Stimulated activated CD4-positive, alpha-beta T cell treated with anti-CD3 and anti-CD28 coated beads, Interleukin-12 subunit alpha, Interleukin-12 subunit beta, amount 100 ng/mL, for 4 hours (primary cell): Measurements from ENCODE around the gene ASPA.

ENCODE experiments used
- DNase-seq: peaks from one replicate; pipeline ENCODE4 v3.0.0-alpha.2; 2020

ASPA gene

DNA sequence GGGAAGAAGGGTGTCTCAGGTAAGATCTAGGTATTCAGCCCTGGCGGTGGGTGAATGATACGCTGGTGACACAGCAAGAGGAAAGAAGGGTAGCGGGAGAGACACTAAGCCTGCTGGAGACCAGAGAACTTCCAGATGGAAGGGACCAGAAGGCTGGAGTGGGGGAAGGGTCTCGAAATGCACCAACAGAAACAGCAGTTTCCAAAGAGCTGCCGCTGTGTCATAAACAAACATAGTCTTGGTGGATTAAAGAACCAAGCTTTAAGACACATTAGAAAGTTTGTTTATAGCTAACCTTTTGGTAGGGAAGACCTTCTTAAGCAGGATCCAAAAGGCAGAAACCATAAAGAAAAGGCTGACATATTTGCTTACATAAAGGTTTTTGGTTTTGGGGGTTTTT lies 60.9 kb downstream of the ASPA start:
- no peak for DNase-seq

DNA sequence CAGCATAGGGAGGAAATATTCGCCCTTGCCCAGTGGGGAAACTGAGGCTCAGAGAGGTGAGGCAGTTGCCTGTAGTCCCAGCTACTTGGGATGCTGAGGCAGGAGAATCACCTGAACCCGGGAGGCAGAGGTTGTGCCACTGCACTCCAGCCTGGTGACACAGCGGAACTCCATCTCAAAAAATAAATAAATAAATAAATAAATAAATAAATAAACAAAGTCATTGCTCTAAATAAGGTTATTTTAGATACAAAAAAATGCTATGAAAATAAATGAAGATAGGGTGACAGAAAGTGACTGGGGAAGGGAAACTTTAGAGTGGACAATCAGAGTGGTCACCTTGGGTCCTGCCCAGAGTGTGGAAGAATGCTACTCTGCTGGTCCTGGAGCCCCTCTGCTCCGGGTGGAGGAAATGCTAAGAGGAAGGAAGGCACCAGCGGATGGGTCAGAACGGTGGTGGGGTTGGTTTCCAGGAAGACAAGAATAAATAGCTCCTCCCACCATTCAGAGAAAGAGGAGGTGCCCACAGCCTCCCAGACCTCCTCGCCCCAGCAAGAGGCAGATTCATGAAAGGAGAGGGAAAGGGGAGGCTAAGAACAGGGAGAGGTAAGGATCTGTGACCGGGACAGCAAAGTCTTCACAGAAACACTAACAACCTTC lies 64.2 kb downstream of the ASPA start:
- DNase-seq, result no peak

DNA sequence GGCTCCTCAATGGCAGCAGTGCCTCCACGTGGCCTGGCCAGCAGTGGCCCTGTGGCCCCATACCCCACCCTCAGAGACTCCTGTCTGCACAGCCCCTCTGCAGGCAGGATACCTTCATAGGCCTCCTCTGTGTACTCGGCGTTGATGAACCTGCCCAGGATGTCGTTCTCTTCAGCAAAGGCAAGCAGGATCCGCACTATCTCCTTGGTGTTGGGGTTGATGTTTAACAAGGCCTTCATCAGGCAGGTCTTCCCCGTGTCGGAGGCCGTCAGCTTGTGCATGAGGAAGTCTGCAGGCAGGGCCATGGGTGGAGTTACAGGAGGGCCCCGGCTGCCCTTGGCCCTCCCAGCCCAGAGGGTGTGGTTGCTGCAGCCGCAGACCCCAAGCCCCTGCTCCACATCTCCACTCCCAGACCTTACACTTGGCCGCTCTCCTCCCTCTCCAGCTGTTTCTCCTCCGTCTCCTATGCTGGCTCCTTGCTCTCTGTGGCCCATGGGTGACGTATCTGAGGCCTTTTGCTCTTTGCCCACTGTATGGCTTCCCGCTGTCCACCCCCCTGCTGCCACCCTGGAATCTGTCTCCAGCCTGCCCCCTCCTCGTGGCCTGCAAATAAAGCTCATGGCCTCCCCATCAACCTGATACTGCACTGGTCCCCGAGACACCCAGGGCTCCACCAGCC lies 66.8 kb downstream of the ASPA start:
- no peak for DNase-seq

DNA sequence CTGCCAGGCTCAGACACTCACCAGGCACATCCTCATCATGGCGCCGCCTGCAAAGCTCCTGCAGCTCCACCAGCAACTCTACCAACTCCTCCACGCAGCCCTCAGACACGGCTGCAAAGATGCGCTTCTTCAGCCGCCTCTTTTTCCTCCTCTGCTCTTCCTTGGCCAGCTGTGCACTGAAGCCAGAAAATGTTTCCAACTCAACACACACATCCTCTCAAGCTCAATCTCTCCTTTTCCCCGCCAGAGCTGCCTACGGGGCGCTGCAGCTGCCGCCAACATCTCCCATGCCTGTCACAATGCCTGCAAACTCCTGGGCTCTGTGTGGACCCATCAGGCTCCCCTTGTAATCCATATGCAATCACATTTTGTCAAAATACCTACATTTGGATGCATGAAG lies 67.7 kb downstream of the ASPA start:
- DNase-seq, result no peak

DNA sequence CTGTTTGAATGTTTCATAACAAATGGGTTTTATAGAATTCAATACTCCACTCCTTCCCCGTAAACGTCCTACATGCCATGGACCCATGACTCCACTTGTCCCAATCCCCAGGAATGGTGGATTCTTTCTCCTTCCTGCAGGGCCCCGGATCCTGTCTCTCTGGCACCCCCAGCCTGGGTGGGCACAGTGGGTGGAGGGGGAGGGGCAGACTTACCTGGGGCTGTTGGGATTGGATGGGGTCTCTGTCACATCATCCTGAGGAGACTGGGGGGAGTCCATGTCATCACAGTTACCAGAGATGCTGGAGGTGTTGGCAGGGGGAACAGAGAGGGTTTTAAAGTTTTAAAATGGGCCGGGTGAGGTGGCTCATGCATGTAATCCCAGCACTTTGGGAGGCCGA lies 68.6 kb downstream of the ASPA start:
- no peak for DNase-seq

DNA sequence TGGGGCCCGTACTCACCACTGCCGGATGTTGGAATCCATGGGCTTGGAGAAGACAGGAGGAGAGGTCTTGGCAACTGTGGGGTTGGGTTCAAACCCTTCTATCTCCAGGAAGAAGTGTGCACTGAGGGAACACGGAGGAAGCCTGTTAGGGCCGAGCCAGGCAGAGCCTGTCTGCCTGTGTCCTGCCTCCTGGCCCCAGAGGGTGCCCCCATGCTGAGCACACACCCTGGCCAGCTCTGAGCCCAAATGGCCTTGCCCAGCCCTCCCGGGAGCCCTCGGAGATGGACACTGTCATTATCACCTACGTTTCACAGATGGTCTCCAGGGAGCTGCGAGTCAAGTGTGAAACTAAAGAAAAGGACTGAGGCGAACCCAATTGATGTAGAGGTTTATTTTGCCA lies 69.4 kb downstream of the ASPA start:
- DNase-seq, result no peak

DNA sequence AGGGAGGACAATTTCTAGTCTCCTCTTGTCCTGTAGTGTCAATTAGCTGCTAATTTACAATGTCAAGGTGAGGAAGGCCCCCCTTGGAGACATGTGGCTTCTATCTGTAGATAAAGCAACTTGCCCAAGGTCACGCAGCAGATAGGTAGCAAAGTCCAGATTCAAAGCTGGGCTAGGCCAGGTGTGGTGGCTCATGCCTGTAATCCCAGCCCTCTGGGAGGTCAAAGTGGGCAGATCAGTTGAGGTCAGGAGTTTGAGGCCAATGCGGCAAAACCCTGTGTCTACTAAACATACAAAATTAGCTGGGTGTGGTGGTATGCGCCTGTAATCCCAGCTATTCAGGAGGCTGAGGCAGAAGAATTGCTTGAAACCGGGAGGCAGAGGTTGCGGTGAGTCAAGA lies 70.7 kb downstream of the ASPA start:
- DNase-seq, result no peak

DNA sequence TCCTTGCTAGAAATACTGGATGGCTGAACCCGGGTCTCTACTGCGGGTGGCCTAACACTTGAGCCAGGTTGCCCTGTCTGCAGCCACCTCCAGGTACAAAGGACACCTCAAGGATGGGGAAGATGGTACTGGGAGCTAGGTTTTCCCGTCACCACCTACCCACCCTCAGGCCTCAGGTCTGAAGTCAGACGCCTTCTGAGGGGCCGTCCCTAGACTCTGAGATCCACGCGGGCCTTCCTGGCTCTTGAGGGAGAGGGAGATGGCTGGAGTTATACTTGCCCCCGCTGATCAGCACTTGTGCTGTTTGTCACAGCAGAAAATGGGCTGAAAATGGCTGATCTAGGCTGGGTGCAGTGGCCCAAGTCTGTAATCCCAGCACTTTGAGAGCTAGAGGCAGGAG lies 71.2 kb downstream of the ASPA start:
- no peak for DNase-seq

DNA sequence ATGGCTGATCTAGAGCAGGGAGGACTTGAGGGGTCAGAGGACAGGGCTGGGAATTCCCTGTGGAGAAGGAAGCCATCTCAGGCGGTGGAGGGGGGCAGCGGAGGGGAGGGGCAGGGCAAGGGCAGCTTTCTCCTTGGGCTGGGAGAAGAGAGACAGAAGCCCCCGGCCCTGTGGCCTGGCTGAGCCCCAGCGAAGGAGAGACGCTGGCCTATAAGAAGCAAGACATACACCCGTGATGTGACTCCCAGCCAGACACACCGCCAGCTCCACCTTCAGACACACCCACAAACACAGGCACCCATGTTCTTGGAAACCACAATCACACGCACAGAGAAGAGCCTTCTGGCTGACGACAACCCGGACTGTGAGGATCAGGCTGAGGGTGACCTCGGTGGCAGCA lies 71.8 kb downstream of the ASPA start:
- DNase-seq, result no peak

DNA sequence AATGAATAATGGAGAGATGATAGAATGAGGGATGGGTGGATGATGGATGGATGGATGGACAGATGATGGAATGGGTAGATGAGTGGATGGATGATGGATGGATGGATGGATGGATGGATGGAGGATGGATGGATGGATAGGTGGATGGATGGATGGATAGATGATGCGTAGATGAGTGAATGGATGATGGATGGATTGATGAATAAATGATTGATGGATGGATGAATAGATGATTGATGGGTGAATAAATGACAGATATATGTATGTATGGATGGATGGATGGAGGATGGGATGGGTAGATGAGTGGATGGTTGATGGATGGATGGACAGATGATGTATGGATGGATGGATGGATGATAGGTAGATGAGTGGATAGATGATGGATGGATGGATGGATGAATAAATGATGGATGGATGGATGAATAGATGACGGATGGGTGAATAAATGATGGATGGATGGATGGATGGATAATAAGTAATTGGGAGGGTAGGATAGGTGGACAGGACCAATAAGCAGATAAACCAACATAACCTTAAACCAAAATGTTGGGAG lies 73.9 kb downstream of the ASPA start:
- no peak for DNase-seq

DNA sequence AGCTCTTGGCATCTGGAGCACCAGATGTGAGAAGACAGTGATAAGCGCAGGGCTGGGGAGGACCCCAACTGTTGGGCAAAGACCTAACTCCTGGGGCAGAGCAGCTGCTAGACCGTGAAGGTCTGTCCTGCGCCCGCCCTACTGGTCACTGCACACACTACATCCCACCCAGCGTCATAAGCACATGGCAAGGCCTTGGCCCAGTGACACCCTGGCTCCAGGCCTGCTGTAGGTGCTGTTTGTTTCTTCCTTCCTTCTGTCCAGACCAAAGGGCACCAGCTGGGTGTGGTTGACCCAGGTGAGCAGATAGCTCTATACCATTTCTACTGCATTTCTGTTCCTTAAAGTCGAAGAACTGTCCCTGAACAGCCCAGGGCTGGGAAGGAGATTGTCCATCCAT lies 75.4 kb downstream of the ASPA start:
- DNase-seq, result no peak

DNA sequence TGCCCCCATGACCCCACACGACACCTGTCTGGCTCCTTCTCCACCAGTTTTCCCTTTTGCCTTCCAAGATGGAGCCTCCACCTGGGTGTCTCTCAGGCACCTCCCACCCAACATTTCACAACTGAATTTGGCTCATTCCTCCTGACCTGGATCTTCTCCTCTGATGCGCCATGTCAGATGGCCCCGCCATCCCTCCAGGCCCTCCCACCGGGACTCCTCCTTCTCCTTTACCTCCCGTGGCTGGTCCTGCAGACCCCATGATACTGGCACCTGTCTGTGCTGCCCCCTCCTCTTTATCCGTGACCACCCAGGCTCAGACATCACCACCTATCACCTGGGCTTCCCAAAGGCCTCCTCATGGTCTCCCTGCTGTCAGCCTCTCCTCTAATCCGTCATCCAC lies 77.1 kb downstream of the ASPA start:
- no peak for DNase-seq
